ENCODE data around the gene TEDDM1. TPM values are rescaled to one million over a fixed set of nuclear protein-coding genes. Genes with fewer than 3 reads are reported as not detected.
"Not testable (repeated sequence)": the region's sequence is repeated elsewhere in the genome, so short reads cannot be mapped to it uniquely, and the experiment has no call there.

The TEDDM1 gene
- polyA plus RNA-seq, 4 donors = 0.05 to 0.12 (median 0.10) TPM

DNA sequence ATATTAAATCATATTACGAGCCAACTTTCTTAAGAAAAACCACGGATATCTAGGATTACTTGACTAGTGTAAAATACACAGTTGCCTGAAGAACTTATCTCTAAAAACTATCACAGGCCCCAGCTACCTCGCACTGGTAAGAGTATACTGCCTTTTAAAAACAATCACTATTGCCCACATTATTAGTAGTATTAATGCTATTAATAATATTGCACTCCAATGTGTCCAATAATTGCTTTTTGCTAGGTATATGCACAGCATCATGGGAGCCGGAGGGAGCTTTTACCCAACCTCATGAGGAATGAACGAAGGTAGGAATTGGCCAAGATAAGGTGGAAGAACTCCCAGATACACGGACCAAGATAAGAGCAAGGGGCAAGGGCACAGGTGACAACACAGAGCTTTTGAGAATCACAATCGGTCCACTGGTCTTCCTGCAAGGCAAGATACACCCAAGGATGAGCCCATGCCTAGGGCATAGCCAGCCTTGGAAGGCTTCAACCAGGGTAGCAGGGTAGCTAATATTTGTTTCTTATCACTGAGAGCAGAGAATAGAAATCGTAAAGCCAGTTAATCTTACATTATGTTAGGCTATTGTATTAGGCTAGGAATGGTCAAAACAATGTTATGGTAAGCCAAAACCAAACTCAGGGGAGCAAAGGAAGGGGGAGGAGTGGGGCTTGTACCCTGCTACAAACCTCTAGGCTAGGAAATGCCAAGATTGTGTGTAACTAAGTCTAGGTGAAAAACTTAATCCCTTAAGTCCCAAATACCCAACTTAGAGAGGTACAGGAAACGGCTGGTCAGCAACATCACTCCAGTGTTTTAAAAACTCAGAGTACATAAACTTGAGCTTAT lies 18.3 kb downstream of the TEDDM1 start:
- DNase-seq (ENCODE audit: low read depth in 4 of 4, low spot score in 3 of 4) = no peak

- no peak for DNase-seq (ENCODE audit: low read depth in 4 of 4, low spot score in 3 of 4)
Observed at GRCh38 chr1:182380199-182380598, 20.3 kb downstream of the TEDDM1 start.

DNA sequence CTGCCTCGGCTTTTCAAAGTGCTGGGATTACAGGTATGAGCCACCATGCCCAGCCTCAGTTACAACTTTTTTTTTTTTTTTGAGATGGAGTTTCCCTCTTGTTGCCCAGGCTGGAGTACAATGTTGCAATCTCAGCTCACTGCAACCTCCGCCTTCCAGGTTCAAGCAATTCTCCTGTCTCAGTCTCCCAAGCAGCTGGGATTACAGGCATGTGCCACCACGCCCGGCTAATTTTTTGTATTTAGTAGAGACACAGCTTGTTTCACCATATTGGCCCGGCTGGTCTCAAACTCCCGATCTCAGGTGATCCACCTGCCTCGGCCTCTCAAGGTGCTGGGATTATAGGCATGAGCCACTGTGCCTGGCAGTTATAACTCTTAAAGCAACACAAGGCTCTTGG lies 20.7 kb downstream of the TEDDM1 start:
- DNase-seq (ENCODE audit: low read depth in 4 of 4, low spot score in 3 of 4) = not testable (repeated sequence)

DNA sequence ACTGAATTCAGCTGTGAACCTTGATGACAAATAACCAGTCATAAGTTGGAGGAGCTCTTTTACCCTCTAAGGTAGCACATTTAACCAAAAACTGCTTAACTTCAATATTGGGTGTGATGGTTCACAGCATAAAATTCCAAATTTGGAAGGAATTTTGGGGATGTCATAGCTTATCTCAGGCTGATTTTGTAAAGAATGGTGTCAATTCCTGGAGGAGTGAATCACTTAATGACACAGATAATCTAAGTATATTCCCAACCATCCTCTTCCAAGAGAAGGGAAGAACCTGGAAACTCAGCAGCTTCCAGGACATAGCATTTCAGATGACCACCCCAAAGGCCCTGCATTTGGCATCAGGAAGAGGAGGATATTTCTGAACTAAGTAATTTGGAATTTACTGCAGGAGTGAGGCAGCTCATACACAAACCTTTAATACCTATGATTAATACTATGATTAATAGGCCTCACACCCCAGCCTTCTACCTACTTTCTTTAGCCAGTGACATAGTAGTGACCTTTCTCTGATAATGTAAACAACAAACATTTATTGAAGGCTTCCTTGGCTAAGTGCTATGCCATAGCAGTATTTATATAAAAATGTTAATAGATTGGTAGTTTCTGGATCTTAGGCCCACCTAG lies 23.4 kb downstream of the TEDDM1 start:
- no peak for DNase-seq (ENCODE audit: low read depth in 4 of 4, low spot score in 3 of 4)

DNA sequence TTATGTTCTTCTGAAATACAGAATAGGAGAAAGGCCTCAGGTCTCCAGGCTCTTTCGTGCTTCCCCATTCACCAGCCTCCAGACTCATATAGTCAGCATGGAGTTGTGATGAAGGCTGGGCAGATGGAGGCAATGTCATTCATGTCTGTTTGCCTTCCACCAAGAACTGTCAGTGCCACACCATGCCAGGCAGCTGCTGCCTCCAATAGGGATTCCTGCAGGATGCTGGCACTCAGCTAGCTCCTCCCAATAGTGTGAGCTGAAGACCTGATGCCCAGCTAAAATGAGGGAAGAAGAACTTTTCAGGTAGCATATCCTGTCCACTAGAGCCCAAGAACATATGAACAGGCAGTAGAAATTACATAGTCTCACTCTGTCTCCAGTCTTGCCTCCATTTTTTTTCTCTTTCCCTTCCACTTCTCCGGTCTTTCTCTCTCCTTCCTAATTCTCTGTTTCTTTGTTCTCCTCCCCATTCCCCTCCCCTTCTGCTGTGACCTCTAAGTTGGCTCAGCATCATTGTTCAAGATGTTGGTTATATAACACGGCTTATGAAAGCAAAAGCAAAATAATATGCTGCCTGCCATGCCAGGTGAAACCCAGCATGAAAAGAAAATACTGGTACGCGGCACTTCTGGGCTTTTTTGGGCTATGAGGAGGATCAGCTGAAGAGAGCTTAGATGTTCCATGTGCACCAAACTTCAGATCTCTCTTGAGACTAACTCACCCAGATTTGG lies 26.2 kb downstream of the TEDDM1 start:
- no peak for DNase-seq (ENCODE audit: low read depth in 4 of 4, low spot score in 3 of 4)

GRCh38 chr1:182370532-182370931 lies 29.9 kb downstream of the TEDDM1 start:
- DNase-seq (ENCODE audit: low read depth in 4 of 4, low spot score in 3 of 4) = no peak

DNA sequence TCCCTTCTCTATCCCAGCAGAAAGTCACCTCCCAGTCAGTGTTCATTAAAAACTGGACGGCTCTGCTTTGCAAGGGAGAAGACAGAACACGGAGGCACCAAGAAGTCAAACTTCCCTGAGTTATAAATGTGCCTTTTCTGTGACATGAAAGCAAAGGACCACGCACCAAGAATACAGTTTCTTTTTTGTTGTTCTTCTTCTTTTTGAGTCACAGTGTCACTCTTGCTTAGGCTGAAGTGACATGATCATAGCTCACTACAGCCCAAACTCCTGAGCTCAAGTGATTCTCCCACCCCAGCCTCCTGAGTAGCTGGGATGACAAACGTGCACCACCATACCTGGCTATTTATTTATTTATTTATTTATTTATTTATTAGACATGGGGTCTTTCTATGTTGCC lies 31.6 kb downstream of the TEDDM1 start:
- no peak for DNase-seq (ENCODE audit: low read depth in 4 of 4, low spot score in 3 of 4)

GRCh38 chr1:182368358-182368757 lies 32.1 kb downstream of the TEDDM1 start:
- no peak for DNase-seq (ENCODE audit: low read depth in 4 of 4, low spot score in 3 of 4)

DNA sequence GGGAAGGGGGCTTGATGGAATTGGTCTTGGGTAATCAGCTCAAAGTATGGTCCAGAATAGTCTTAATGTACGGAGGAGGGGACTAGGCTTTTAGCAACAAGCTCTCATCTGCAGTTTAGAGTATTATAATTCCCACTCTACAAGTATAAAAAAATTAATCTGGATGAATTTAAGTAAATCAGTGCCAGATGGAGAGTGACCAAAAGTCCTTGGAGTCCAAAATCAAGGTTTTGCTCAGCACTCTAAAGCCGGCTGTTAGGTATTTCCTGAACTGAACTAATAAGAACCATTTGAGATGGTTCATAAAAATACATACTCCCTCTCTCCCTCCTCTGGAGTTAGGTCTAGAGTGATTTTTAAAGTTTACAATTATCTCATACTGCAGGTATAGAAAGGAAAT lies 32.5 kb downstream of the TEDDM1 start:
- DNase-seq (ENCODE audit: low read depth in 4 of 4, low spot score in 3 of 4) = no peak

DNA sequence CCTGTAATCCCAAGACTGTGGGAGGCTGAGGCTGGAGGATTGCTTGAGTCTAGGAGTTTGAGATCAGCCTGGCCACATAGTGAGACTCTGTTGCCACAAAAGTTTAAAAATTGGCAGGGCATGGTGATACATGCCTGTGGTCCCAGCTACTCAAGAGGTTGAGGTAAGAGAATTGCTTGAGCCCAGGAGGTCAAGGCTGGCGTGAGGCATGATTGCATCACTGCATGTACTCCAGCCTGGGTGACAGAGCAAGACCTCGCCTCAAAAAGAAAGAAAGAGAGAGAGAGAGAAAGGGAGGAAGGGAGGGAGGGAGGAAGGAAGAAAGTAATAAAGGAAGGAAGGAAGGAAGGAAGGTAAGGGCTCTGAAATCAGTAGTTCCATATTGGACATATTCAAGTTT lies 33.9 kb downstream of the TEDDM1 start:
- no peak for DNase-seq (ENCODE audit: low read depth in 4 of 4, low spot score in 3 of 4)

GRCh38 chr1:182359645-182360044 lies 40.8 kb downstream of the TEDDM1 start:
- no peak for DNase-seq (ENCODE audit: low read depth in 4 of 4, low spot score in 3 of 4)

DNA sequence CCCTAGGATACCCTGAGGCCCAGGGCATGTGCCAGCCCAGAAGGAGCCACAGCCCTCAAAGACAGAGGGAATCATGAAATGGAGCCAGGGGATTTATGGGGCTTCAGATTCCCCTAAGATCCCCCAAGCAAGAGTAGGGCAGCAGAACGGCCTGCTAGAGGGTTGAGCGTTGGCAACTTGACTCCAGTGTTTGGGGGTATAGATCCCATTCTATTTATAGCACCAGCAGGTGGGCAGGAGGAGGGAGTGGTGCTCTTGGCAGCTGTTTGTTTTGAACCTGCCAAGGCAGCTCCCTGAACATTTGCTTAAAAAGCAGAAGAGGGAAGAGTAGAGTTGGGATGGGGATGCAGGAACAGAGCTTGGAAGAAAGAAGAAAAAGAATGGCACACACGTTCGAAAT lies 42.6 kb downstream of the TEDDM1 start:
- DNase-seq (ENCODE audit: low read depth in 4 of 4, low spot score in 3 of 4) = no peak

DNA sequence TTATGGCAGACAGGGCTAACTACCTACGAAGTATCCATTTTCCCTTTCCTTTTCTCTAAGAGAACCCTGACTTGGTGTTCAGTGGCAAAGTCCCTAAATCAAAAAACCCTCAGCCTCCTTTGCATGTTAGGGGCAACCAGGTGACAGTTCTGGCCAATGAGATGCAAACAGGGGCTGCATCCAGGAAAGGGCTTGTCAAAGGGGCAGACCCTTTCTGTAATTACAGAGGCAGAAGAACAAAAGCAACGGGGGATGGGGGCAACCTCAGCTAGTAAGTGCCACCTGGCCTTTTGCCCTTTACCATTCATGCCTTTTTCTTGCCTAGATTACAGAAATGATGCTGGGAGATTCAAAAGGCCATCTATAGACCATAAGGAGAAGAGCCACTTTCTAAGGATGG lies 43.3 kb downstream of the TEDDM1 start:
- DNase-seq (ENCODE audit: low read depth in 4 of 4, low spot score in 3 of 4) = no peak

- no peak for DNase-seq (ENCODE audit: low read depth in 4 of 4, low spot score in 3 of 4)
Observed at GRCh38 chr1:182355723-182356098, 44.8 kb downstream of the TEDDM1 start.

- DNase-seq (ENCODE audit: low read depth in 4 of 4, low spot score in 3 of 4) = no peak
Observed at GRCh38 chr1:182351790-182352364, 48.6 kb downstream of the TEDDM1 start.

- DNase-seq (ENCODE audit: low read depth in 4 of 4, low spot score in 3 of 4) = no peak
Observed at GRCh38 chr1:182350839-182351238, 49.6 kb downstream of the TEDDM1 start.

DNA sequence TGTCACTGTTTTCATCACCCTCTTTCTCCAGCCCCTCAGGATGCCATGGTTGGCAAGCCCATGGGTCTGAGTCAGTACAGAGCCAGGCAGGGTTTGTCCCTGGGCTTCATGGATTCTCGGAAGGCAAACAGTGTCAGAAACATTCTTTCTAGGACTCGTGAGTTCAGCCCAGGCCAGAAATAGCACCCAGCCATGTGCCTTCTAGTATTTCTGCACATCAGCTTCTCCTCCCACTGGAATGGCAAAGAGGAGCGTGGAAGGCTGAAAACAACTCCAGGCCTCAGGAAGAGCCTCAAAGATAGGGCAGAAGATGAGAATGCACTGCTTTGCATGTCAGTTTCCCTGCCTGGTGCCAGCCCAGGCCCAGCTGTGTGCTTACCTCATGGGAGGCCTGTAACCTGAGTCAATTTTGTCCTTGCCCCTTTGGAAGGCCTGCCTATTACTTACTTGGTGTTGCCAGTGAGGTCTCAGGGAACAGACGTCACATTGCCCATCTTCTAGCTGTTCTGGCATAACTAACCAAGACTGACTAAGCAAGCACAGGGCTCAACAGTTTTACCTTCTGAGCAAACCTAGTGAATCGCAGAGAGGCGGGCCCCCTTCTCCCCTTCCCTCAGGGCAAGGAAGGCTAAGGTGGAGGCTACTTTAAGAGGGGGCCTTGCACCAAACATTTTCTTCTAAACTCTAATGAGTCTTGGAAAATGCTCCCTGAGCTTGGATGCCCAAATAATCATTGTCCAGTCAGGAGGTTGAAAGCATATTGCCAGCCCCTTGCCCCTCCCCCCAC lies 51.3 kb downstream of the TEDDM1 start:
- no peak for DNase-seq (ENCODE audit: low read depth in 4 of 4, low spot score in 3 of 4)

Measured in right renal pelvis (tissue), 4 donors.